Ishikawa (cell line): ENCODE data around the gene CYFIP2.

Source experiments
- CEBPB ChIP-seq: IDR thresholded peaks from 2 replicates; pipeline ENCODE4 v1.6.1; 2012
- CREB1 ChIP-seq: IDR thresholded peaks from 2 replicates; pipeline ENCODE4 v1.6.1; 2012; ENCODE audit warnings: low read depth
- EGR1 ChIP-seq: IDR thresholded peaks from 2 replicates; pipeline ENCODE4 v1.6.1; 2012
- EP300 ChIP-seq: IDR thresholded peaks from 2 replicates; pipeline ENCODE4 v1.6.1; 2012; ENCODE audit warnings: borderline replicate concordance
- FOXM1 ChIP-seq: IDR thresholded peaks from 2 replicates; pipeline ENCODE4 v1.6.1; 2012; ENCODE audit warnings: low read depth, borderline replicate concordance
- MAX ChIP-seq: IDR thresholded peaks from 2 replicates; pipeline ENCODE4 v1.6.1; 2012
- NFIC ChIP-seq: IDR thresholded peaks from 2 replicates; pipeline ENCODE4 v1.6.1; 2012
- RAD21 ChIP-seq: IDR thresholded peaks from 2 replicates; pipeline ENCODE4 v1.6.1; 2012; ENCODE audit warnings: low read depth
- REST ChIP-seq: IDR thresholded peaks from 2 replicates; pipeline ENCODE4 v1.6.1; 2012; ENCODE audit warnings: low read depth, mild to moderate bottlenecking
- TAF1 ChIP-seq: IDR thresholded peaks from 2 replicates; pipeline ENCODE4 v1.6.1; 2012; ENCODE audit warnings: low read depth, mild to moderate bottlenecking
- TCF12 ChIP-seq: IDR thresholded peaks from 2 replicates; pipeline ENCODE4 v1.6.1; 2012; ENCODE audit warnings: low read depth
- TEAD4 ChIP-seq: IDR thresholded peaks from 2 replicates; pipeline ENCODE4 v1.6.1; 2012
- USF1 ChIP-seq: IDR thresholded peaks from 2 replicates; pipeline ENCODE4 v1.6.1; 2012
- YY1 ChIP-seq: IDR thresholded peaks from 2 replicates; pipeline ENCODE4 v1.6.1; 2012; ENCODE audit warnings: low read depth
- ZBTB7A ChIP-seq: IDR thresholded peaks from 2 replicates; pipeline ENCODE4 v1.6.1; 2012; ENCODE audit warnings: low read depth

Gene CYFIP2

GRCh38 chr5:157303023-157303422 is 37.1 kb downstream of the CYFIP2 start:
- no peak for TF ChIP-seq TAF1
- no peak for TF ChIP-seq TCF12
- no peak for TF ChIP-seq FOXM1
- no peak for TF ChIP-seq MAX
- no peak for TF ChIP-seq EGR1
- TF ChIP-seq TEAD4, result no peak
- TF ChIP-seq CREB1, result no peak
- TF ChIP-seq REST, result no peak
- TF ChIP-seq RAD21, result no peak
- TF ChIP-seq YY1, result no peak
- TF ChIP-seq NFIC, result no peak
- no peak for TF ChIP-seq USF1
- TF ChIP-seq EP300, result no peak
- no peak for TF ChIP-seq ZBTB7A
- TF ChIP-seq CEBPB, result no peak

- TF ChIP-seq ZBTB7A (no peak), MAX (no peak), TCF12 (no peak), NFIC (no peak), TEAD4 (no peak), CEBPB (no peak), YY1 (no peak)
These were observed 37.9 kb downstream of the CYFIP2 start for GRCh38 chr5:157303667-157304327.

GRCh38 chr5:157306081-157306480 is 40.2 kb downstream of the CYFIP2 start:
- TF ChIP-seq FOXM1, result no peak
- TF ChIP-seq MAX, result no peak
- no peak for TF ChIP-seq EGR1
- TF ChIP-seq YY1, result no peak
- no peak for TF ChIP-seq ZBTB7A
- no peak for TF ChIP-seq EP300
- TF ChIP-seq TEAD4, result no peak
- TF ChIP-seq NFIC, result no peak
- TF ChIP-seq USF1, result no peak
- no peak for TF ChIP-seq CREB1
- no peak for TF ChIP-seq CEBPB
- TF ChIP-seq TAF1, result no peak
- TF ChIP-seq TCF12, result no peak
- TF ChIP-seq RAD21, result no peak

GRCh38 chr5:157306692-157307471 is 41.0 kb downstream of the CYFIP2 start:
- TF ChIP-seq FOXM1 (no peak), YY1 (no peak), TCF12 (no peak), REST (no peak), TEAD4 (no peak), RAD21 (no peak), NFIC (no peak), TAF1 (no peak), EP300 (no peak), MAX (no peak), USF1 (no peak), CEBPB (no peak), EGR1 (no peak), CREB1 (no peak), ZBTB7A (no peak)
